Stimulated activated CD8-positive, alpha-beta memory T cell treated with anti-CD3 and anti-CD28 coated beads, Interleukin-4, amount 100 ng/mL, for 24 hours (primary cell): ENCODE data around the gene HSD17B8.
"Not testable (repeated sequence)": the region's sequence is repeated elsewhere in the genome, so short reads cannot be mapped to it uniquely, and the experiment has no call there.

Source experiments
- DNase-seq: peaks from one replicate; pipeline ENCODE4 v3.0.0-alpha.2; 2020; ENCODE audit warnings: low read depth

Gene HSD17B8

DNA sequence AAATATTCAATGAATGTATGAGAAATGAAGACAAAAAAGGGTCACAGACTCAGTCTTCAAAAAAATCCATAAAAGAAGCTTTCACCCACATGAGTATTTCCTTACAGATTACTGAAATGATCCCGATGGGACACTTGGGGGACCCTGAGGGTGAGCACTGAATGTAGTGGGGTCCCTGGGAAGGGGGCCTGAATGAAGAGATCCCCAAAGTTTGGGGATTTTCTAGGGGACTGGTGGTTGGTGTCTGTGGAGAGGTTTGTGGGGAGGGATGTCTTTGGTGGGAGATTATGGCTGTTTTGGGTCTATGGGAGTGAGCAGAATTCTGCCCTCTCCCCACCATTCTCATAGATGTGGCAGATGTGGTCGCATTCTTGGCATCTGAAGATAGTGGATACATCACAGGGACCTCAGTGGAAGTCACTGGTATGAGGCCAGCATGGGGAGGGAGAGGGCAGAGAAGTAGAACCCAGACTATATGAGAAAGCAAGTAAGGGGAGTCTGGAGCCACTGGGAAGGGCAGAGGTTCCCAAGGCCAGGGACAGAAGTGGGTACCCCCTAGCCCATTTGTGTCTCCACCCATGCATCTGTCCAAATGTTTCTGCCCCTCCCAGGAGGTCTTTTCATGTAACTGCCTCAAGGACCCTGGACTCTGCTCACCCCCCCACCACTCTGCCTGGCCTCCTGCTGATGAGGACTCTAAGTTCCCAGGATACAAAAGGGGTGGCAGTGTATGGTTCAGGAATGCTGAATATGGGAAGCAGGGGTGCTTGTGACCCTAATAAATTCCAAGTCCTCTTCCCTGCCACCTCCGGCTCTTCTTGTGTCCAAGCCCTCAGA, 1.8 kb downstream of the HSD17B8 start:
- no peak for DNase-seq

GRCh38 chr6:33206864-33207551, 2.6 kb downstream of the HSD17B8 start:
- DNase-seq = no peak

- DNase-seq = no peak
Observed at GRCh38 chr6:33207552-33208090, 3.2 kb downstream of the HSD17B8 start.

- peak; percentile 77 for DNase-seq
Observed at GRCh38 chr6:33208091-33208967, 3.9 kb downstream of the HSD17B8 start, which contains the start of gene RING1. Gene RING1, plus strand, starts transcription at chr6:33208500. Its CDS starts 323 bp downstream, at chr6:33208823.

GRCh38 chr6:33209856-33210255, 5.4 kb downstream of the HSD17B8 start:
- no peak for DNase-seq

GRCh38 chr6:33211136-33211535, 6.7 kb downstream of the HSD17B8 start:
- no peak for DNase-seq

DNA sequence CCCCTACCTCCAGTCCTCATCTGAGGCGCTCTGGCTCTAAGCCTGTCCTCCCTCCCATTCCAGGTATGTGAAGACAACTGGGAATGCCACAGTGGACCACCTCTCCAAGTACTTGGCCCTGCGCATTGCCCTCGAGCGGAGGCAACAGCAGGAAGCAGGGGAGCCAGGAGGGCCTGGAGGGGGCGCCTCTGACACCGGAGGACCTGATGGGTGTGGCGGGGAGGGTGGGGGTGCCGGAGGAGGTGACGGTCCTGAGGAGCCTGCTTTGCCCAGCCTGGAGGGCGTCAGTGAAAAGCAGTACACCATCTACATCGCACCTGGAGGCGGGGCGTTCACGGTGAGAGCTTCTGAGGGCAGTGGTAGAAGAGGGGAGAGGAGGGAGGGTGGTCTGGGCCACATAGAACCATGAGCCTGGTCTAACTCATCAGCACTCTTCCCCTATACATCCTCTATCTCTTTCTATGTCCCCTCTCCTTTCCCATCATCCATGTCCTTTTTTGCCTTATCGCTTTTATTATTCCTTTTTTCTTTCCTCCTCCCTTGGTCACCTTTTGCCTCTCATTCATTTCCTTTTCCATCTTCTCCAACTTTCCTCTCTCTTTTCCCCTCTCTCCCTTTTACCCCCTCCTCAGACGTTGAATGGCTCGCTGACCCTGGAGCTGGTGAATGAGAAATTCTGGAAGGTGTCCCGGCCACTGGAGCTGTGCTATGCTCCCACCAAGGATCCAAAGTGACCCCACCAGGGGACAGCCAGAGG, 7.4 kb downstream of the HSD17B8 start:
- DNase-seq = no peak

- no peak for DNase-seq
Observed at GRCh38 chr6:33212857-33213165, 8.4 kb downstream of the HSD17B8 start.

DNA sequence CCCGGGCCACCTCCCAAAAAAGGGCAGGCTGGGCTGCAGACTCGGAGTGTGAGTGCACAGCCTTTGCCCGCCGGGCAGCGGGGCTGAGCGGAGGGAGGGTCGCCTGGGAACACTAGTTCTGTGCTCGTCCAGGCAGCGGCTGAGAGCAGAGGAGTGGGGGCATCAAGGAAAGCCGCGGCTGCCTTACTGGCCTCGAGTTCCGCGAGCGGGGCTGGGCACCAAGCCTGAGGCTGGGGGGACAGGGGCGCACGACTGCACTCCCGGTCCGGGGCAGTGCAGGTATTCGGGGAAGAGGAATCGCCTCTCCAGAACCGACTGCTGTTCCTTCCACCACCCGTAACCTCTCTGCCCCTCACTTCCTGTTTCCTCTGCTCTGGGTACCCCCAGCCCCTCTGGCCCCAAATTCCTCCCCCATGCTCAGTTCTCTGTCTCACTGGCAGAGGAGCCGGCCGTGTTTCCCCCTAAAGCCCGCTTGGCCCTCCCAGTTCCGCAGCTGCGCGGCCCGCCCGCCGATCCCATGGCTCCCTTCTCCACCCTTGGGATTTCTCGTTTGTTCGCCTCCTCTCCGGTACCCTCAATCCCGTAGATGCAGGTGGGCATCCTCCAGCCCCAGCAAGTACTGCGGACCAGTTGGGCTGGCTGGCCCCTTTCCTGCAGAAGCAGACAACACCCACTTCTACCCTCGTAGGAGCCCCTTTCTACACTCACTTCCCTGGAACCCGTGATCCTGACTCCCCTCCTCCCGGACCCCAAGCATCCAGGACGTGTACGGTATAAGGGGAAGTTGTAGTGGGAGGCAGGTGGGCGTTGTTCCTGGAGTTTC, 8.9 kb downstream of the HSD17B8 start:
- DNase-seq = no peak

- no peak for DNase-seq
Observed at GRCh38 chr6:33213989-33214335, 9.5 kb downstream of the HSD17B8 start.

DNA sequence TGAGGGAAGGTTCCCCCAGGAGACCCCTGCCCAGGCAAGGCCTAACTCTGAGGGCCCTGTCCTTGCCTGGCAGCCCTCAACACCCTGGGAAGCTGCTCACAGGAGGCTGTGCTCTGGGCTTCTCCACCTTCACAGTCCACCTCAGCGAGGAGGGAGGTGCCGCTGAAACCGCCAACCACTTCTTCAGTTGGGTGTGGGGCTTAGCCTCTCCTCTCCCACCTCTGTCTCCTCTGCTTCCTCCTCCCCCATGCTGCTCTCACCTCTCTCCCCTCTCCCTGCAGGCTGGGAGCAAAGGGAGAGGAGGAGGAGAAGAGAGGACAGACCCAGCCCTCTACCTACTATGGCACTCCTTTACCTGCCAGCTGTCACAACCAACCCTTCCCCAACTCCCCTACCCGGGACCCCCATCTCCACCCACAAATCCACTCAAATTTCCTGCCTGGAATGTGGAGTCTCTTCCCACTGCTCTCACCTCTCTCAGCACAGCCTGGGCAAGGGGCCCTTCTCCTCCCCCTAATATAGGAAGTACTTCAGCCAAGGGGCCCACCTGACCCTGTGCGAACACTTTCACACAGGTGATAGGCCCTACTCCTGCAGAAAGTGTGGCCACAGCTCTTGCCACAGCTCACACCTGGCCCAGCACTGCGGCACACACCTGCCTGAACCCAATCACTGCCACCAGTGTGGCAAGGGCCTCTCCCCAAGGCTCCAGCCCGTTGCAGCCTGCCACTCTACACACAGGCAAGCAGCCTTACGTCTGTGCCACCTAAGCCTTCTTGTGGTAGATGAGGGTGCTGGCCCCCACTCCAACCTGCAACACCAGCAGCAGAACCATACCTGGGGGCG, 11.0 kb downstream of the HSD17B8 start:
- DNase-seq = no peak

DNA sequence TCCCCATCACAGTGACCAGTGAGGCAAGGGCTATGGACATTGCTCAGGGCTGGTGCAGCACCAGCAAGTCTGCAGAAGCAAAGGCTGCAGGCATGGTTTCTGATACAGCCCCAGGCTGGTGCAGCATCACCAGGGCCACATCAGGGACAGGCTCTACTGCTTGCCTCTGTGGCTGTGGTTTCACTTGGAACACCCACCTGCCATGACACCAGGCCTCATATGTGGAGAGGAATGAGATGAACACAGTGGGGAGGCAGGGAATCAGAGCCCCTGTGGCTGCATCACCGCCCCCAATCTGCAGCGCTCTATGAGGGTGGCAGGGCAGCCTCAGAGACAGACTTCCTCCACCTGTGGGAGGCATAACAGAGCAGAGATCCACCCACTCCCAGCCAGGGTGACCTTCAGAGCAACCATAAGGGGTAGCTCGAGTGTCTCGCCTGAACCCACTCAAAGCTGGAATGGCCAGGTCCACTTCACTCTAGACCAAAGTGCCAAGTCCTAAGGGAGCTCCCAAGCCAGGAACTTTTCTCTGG, 11.7 kb downstream of the HSD17B8 start:
- DNase-seq = no peak

DNA sequence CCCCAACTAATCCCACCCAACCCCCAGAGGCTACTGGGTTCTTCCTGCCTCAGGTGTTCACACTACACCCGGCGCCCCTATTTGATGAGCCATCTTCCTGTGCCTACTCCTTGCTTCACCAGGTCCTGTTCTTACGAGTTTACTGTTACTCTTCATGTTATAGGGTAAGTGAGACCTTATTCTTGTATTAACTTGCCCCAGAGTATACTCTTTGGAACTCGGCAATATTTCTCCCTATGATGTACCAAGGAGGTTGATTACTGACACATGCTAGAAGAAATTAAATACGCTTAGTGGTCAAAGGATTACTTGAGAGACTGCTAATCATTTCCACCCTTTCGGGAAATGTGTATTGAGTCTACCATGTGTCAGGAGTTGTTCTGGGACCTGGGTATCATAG, 12.8 kb downstream of the HSD17B8 start:
- no peak for DNase-seq

DNA sequence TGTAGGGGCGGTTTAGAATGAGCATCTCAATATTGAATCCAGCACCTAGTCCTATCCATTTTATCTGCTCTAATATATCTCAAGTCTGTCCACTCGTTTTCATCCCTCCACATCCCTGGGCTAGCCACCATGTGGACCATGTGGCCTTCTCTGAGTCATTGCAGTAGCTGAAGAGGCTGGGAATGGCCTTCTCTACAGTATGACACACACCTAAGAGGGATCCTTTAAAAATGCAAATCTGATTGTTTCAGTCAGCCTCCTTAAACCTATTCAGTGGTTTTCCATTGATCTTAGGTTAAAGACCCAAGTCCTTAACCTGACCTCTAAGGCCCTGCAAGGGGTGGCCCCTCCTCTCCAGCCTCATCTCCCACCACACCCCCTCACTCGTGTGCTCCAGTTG, 13.2 kb downstream of the HSD17B8 start:
- DNase-seq = no peak

DNA sequence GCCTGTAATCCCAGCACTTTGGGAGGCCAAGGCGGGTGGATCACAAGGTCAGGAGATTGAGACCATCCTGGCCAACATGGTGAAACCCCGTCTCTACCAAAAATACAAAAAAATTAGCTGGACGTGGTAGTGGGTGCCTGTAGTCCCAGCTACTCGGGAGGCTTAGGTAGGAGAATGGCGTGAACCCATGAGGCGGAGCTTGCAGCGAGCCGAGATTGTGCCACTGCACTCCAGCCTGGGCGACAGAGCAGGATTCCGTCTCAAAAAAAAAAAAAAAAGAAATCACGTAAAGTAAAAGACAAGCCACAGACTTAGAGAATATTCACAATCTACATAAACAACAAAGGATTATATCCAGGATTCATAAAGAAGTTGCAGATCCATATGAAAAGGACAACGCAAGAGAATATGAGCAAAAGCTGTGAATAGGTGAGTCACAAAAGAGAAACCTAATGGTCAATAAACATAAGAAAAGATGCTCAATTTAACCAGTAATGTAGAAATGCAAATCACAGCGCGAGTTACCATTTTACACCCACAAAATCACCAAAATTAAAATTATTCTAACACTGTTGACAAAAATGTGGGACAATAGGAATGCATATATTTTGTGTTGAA, 22.2 kb downstream of the HSD17B8 start:
- DNase-seq = not testable (repeated sequence)

- DNase-seq = no peak
Observed at GRCh38 chr6:33235221-33235634, 30.8 kb downstream of the HSD17B8 start.

DNA sequence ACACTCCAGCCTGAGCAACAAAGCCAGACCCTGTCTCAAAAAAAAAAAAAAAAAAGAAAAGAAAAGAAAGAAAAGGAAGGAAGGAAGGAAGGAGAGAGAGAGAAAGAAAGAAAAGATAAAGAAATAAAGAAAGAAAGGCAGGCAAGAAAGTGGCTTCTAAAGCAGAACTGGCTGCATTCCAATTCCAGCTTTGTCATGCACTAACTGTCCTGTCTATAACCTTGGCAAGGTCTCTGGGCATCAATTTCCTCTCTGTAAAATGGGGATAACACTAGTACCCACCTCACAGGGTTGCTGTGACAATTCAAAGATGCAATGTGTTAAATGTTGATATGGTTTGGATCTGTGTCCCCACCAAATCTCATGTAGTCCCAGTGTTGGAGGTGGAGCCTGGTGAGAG, 31.9 kb downstream of the HSD17B8 start:
- no peak for DNase-seq

DNA sequence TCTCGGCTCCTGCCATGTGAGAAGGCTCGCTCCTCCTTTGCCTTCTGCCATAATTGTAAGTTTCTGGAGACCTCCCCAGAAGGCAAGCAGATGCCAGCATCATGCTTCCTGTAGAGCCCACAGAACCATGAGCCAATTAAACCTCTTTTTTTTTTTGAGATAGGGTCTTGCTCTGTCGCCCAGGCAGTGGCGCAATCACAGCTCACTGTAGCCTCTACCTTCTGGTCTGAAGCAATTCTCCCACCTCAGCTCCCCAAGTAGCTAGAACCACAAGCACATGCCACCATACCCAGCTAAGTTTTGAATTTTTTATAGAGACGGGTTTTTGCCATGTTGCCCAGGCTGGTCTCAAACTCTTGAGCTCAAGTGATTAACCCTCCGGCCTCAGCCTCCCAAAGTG, 32.4 kb downstream of the HSD17B8 start:
- DNase-seq = no peak

DNA sequence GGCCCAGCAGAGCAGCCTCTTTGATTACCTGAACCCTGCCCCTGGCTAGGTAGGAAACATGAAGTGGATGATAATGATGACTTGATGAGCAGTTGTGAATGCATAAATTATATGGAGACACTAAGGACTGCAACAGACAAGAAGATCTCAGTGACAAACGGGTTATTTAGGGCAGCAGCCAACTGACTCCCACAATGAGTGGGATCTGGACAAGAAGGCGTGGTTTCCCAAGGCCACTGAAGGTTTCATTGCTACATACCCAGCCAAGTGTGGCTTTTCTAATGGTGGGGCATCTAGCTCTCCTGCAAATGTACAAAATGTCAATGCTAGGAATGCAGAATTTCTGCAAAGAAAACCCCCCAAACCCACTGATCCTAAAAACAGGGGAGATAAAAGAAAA, 33.3 kb downstream of the HSD17B8 start:
- DNase-seq = no peak
